Measurements from ENCODE around the gene NRDE2.

DNA sequence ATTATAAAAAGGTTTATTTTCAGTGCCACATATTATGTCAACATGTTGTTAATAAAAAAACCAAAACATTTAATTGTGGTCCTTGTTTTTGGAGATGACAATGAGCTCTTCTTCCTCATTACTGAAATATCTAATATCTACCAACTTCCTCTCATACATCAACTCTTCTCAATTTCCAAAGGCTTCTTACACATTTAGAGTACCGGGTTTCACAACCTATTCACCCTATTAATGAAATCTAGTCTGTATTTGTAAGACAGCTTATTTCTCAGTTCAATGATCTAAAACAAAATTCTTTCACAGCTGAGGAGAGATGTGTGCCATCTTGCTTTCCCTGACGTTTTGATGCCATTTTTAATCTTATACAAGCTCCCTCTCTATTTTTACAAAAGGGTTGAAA is 14.5 kb downstream of the NRDE2 start:
- TF ChIP-seq POLR2AphosphoS5 (IDR thresholded peaks at IDR 0.05) (no peak), POLR2A (IDR thresholded peaks at IDR 0.05) (no peak), EP300 (IDR thresholded peaks at IDR 0.05) (no peak)
- TF ChIP-seq, protein P1, sequence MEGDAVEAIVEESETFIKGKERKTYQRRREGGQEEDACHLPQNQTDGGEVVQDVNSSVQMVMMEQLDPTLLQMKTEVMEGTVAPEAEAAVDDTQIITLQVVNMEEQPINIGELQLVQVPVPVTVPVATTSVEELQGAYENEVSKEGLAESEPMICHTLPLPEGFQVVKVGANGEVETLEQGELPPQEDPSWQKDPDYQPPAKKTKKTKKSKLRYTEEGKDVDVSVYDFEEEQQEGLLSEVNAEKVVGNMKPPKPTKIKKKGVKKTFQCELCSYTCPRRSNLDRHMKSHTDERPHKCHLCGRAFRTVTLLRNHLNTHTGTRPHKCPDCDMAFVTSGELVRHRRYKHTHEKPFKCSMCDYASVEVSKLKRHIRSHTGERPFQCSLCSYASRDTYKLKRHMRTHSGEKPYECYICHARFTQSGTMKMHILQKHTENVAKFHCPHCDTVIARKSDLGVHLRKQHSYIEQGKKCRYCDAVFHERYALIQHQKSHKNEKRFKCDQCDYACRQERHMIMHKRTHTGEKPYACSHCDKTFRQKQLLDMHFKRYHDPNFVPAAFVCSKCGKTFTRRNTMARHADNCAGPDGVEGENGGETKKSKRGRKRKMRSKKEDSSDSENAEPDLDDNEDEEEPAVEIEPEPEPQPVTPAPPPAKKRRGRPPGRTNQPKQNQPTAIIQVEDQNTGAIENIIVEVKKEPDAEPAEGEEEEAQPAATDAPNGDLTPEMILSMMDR (IDR thresholded peaks at IDR 0.05), result no peak

Measured in gastroesophageal sphincter (tissue), 3 donors.